Measurements from ENCODE around the gene PLTP. TPM values are rescaled to one million over a fixed set of nuclear protein-coding genes. Genes with fewer than 3 reads are reported as not detected.

PLTP gene
- total RNA-seq, 1 experiment from 2014 or later, result 62.5 TPM

- H3T11ph ChIP-seq (ENCODE audit: low read length), result no peak overlapping the region
- no peak overlapping the region for H3K4ac ChIP-seq (ENCODE audit: low read depth, low read length)
- H2AFZ ChIP-seq (ENCODE audit: low read length), result no peak overlapping the region
- H3K23me2 ChIP-seq (ENCODE audit: insufficient read length, low read depth, low read length, poor library complexity, severe bottlenecking), result no peaks in the 10 kb centered on the region
- peaks cover 4% of the 10 kb centered on the region for H3K27me3 Mint-ChIP-seq (ENCODE audit: low read depth)
- H3K56ac ChIP-seq (ENCODE audit: insufficient read length, low read depth, low read length), result no peak overlapping the region
- H3K4me1 Mint-ChIP-seq, result peaks cover 14 to 28% of the 10 kb centered on the region in 2 experiments
- no peak overlapping the region for H4K8ac ChIP-seq (replicated peaks; ENCODE audit: insufficient read length, low read depth, low read length)
- no peaks in the 10 kb centered on the region for H3K27me3 ChIP-seq (ENCODE audit: insufficient read depth, low read length)
- no peaks in the 10 kb centered on the region for H3K9me3 Mint-ChIP-seq
- no peaks in the 10 kb centered on the region for H3K36me3 Mint-ChIP-seq (ENCODE audit: insufficient read depth in 1 of 3, low read depth in 3 of 3)
- TF ChIP-seq CTCF (conservative IDR thresholded peaks at IDR 0.05), result no peak
- no peak overlapping the region for H2BK5ac ChIP-seq (ENCODE audit: insufficient read length, low read length)
- H3K27ac Mint-ChIP-seq, result no peak overlapping the region
- H3K79me1 ChIP-seq (ENCODE audit: insufficient read depth, low read depth, low read length, poor library complexity, severe bottlenecking), result no peaks in the 10 kb centered on the region
- no CpG with 5 or more reads among the region's 21 CpGs for WGBS (ENCODE audit: extremely low coverage, insufficient read length, low lambda C conversion rate)
- no peak overlapping the region for H2BK15ac ChIP-seq (ENCODE audit: low read depth, low read length)
- H3K4me1 ChIP-seq (ENCODE audit: insufficient read depth, low read length), result no peaks in the 10 kb centered on the region
- no peak overlapping the region for H3K18ac ChIP-seq (ENCODE audit: insufficient read length, low read depth, low read length)
- no peak overlapping the region for H3K27ac ChIP-seq (ENCODE audit: insufficient read length, low read depth, low read length)
- no peak overlapping the region for H2BK120ac ChIP-seq (ENCODE audit: low read depth, low read length, poor library complexity, severe bottlenecking)
- no peak overlapping the region for H3K4me3 Mint-ChIP-seq
- no peak overlapping the region for H2AK5ac ChIP-seq (ENCODE audit: insufficient read length, low read length)
- H3K4me2 ChIP-seq (ENCODE audit: insufficient read depth, insufficient read length, low read length), result no peak overlapping the region
- H3K23ac ChIP-seq (ENCODE audit: insufficient read length, low read depth, low read length), result no peak overlapping the region
- no peak for DNase-seq
- H2BK20ac ChIP-seq (ENCODE audit: low read depth, low read length, poor library complexity, severe bottlenecking), result no peak overlapping the region
- H3K14ac ChIP-seq (ENCODE audit: insufficient read depth, low read length), result no peak overlapping the region; the same call in 1 of the 2 replicates
- no peak overlapping the region for H2BK12ac ChIP-seq (ENCODE audit: insufficient read length, low read depth, low read length)
- no peak overlapping the region for H3K9ac ChIP-seq (ENCODE audit: extremely low read depth, insufficient read length, low read length)
- H4K91ac ChIP-seq (ENCODE audit: insufficient read length, low read depth, low read length), result no peak overlapping the region
- no peak overlapping the region for H4K5ac ChIP-seq (ENCODE audit: insufficient read length, low read depth, low read length)
- no peaks in the 10 kb centered on the region for H4K20me1 ChIP-seq (ENCODE audit: control insufficient read depth, insufficient read depth, insufficient read length)
- H3K79me2 ChIP-seq (ENCODE audit: insufficient read depth, low read length), result no peaks in the 10 kb centered on the region
- no peaks in the 10 kb centered on the region for H3K9me3 ChIP-seq (ENCODE audit: control insufficient read depth, low read depth, low read length)
Observed at GRCh38 chr20:45924391-45925261, 12.7 kb upstream of the PLTP start.
